KOPT-K1 (cell line): ENCODE results near the gene ISCA1.

Experiments
- H3K27ac ChIP-seq: fragments of 200-600 bp; sonication (generic); 2 replicates; pipeline ENCODE4 v1.5.1; 2016; ENCODE audit warnings: antibody characterized with exemption, mild to moderate bottlenecking, low read depth, low read length; ENCODE audit not compliant: poor library complexity, severe bottlenecking
- H3K36me3 ChIP-seq: fragments of 200-600 bp; sonication (generic); 2 replicates; pipeline ENCODE4 v1.5.1; 2017; ENCODE audit warnings: antibody characterized with exemption, mild to moderate bottlenecking, low read length, moderate library complexity; ENCODE audit not compliant: insufficient read depth
- H3K9me3 ChIP-seq: fragments of 200-600 bp; sonication (generic); 2 replicates; pipeline ENCODE4 v1.5.1; 2017; ENCODE audit warnings: antibody characterized with exemption, low read length, mild to moderate bottlenecking; ENCODE audit not compliant: insufficient read depth, poor library complexity, severe bottlenecking

ISCA1 gene

GRCh38 chr9:86219606-86220005 lies 62.7 kb downstream of the ISCA1 start:
- Histone ChIP-seq H3K36me3 (no peaks in the 10 kb centered on the region), H3K27ac (no peak overlapping the region), H3K9me3 (no peaks in the 10 kb centered on the region)

- Histone ChIP-seq H3K36me3 (no peaks in the 10 kb centered on the region), H3K27ac (no peak overlapping the region), H3K9me3 (no peaks in the 10 kb centered on the region)
Measured at GRCh38 chr9:86217076-86217755, 65.1 kb downstream of the ISCA1 start.
